NT2/D1 (cell line): ENCODE results near the gene AGAP1.

Experiments
- DNase-seq: peaks from one replicate; pipeline ENCODE4 v3.0.0-alpha.2; 2011; ENCODE audit warnings: low read depth, low spot score
- H3K27me3 ChIP-seq: 2 replicates; pipeline ENCODE4 v1.6.0; 2011; ENCODE audit warnings: mild to moderate bottlenecking; ENCODE audit not compliant: insufficient read length, insufficient read depth
- H3K36me3 ChIP-seq: 2 replicates; pipeline ENCODE4 v1.6.1; 2011; ENCODE audit warnings: mild to moderate bottlenecking, low read length, mixed read lengths; ENCODE audit not compliant: insufficient read depth, insufficient read length
- H3K4me1 ChIP-seq: 2 replicates; pipeline ENCODE4 v1.5.1; 2011; ENCODE audit not compliant: insufficient read depth, insufficient read length
- H3K4me3 ChIP-seq: 2 replicates; pipeline ENCODE4 v1.5.1; 2011; ENCODE audit warnings: low read depth; ENCODE audit not compliant: insufficient read length
- H3K9ac ChIP-seq: 2 replicates; pipeline ENCODE4 v1.6.0; 2011; ENCODE audit warnings: low read depth; ENCODE audit not compliant: insufficient read length
- H3K9me3 ChIP-seq: 2 replicates; pipeline ENCODE4 v1.5.1; 2011; ENCODE audit warnings: mild to moderate bottlenecking, low read length; ENCODE audit not compliant: insufficient read depth
- SUZ12 ChIP-seq: IDR thresholded peaks from 2 replicates; pipeline ENCODE4 v1.6.1; 2011; ENCODE audit not compliant: insufficient read length, insufficient read depth; ENCODE audit errors: extremely low read depth
- YY1 ChIP-seq: IDR thresholded peaks from 2 replicates; pipeline ENCODE4 v1.6.1; 2011; ENCODE audit not compliant: insufficient read length, insufficient read depth
- ZNF274 ChIP-seq: IDR thresholded peaks from 2 replicates; pipeline ENCODE4 v1.6.1; 2011; ENCODE audit warnings: mild to moderate bottlenecking, low read depth, low read length

AGAP1 gene

GRCh38 chr2:235669269-235669831 lies 175.5 kb downstream of the AGAP1 start:
- Histone ChIP-seq H3K36me3 (no peaks in the 10 kb centered on the region), H3K9ac (peak overlapping the region; percentile 76), H3K4me3 (peak overlapping the region; percentile 50), H3K27me3 (peaks cover 31% of the 10 kb centered on the region), H3K9me3 (no peaks in the 10 kb centered on the region), H3K4me1 (peaks cover 14% of the 10 kb centered on the region)
- peak; percentile 87 for DNase-seq
- TF ChIP-seq YY1 = no peak
- no peak for TF ChIP-seq SUZ12
- TF ChIP-seq ZNF274 = no peak

- no peak for TF ChIP-seq YY1
- no peak for TF ChIP-seq ZNF274
- TF ChIP-seq SUZ12 = no peak
- peaks cover 14% of the 10 kb centered on the region for H3K4me1 ChIP-seq
- H3K9ac ChIP-seq = peak overlapping the region; percentile 76
- peaks cover 31% of the 10 kb centered on the region for H3K27me3 ChIP-seq
- peak; percentile 52 for DNase-seq
- H3K36me3 ChIP-seq = no peaks in the 10 kb centered on the region
- no peaks in the 10 kb centered on the region for H3K9me3 ChIP-seq
- H3K4me3 ChIP-seq = peak overlapping the region; percentile 50
Measured at GRCh38 chr2:235669983-235670962, 176.4 kb downstream of the AGAP1 start.

DNA sequence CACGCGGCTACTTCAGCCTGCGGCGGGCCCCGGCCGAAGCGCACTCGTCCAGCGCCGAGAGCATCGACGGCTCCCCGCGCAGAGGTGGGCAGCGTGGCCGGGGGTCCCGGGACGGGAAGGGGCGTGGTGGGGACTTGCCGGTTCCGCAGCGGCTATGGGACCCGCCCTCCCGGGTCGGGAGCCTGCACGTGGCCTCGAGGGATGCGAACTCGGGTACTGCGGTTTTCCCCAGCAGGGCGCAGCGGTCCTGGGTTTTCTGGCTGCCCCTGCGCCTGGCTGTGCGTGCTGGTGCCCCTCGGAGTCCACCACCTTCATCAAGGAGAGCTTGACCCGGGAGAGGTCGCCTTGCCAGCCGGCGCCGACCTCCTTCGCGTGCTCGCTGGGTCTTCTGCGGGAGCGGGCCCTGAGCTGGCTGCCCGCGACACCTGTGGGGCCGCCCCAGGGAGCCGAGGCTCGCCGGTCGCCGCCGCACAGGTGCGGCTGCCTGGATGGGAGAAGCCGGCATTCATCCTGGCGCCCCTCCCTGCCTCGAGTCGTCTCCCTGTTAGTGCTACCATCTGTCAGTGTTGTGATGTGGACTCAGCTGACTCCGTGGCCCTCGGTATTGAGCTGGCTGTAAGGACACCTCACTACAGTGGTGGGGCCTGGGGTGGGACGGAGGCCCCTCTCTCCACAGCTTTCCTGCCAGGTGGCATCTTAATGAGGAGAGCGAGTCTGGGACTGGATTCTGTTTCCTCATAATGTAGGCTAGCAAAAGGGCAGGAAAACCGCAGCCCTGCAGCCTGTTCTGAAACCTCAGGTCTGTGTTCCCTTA lies 177.3 kb downstream of the AGAP1 start:
- Histone ChIP-seq H3K27me3 (peaks cover 31% of the 10 kb centered on the region), H3K9me3 (no peaks in the 10 kb centered on the region), H3K36me3 (no peaks in the 10 kb centered on the region), H3K4me1 (peaks cover 7% of the 10 kb centered on the region), H3K4me3 (peak overlapping the region; percentile 50), H3K9ac (peak overlapping the region; percentile 76)
- DNase-seq = no peak
- TF ChIP-seq ZNF274 (no peak), SUZ12 (no peak), YY1 (no peak)

- Histone ChIP-seq H3K4me1 (peaks cover 5% of the 10 kb centered on the region), H3K9ac (no peak overlapping the region), H3K27me3 (peaks cover 31% of the 10 kb centered on the region), H3K36me3 (no peaks in the 10 kb centered on the region), H3K9me3 (no peaks in the 10 kb centered on the region), H3K4me3 (no peak overlapping the region)
- DNase-seq = no peak
- no peak for TF ChIP-seq YY1
- TF ChIP-seq SUZ12 = no peak
- no peak for TF ChIP-seq ZNF274
Measured at GRCh38 chr2:235672720-235673119, 178.9 kb downstream of the AGAP1 start.

GRCh38 chr2:235674146-235674545 lies 180.3 kb downstream of the AGAP1 start:
- Histone ChIP-seq H3K4me3 (no peak overlapping the region), H3K9ac (no peak overlapping the region), H3K27me3 (peaks cover 31% of the 10 kb centered on the region), H3K4me1 (peaks cover 5% of the 10 kb centered on the region), H3K36me3 (no peaks in the 10 kb centered on the region), H3K9me3 (no peaks in the 10 kb centered on the region)
- no peak for TF ChIP-seq YY1
- no peak for TF ChIP-seq ZNF274
- TF ChIP-seq SUZ12 = no peak
- DNase-seq = no peak

DNA sequence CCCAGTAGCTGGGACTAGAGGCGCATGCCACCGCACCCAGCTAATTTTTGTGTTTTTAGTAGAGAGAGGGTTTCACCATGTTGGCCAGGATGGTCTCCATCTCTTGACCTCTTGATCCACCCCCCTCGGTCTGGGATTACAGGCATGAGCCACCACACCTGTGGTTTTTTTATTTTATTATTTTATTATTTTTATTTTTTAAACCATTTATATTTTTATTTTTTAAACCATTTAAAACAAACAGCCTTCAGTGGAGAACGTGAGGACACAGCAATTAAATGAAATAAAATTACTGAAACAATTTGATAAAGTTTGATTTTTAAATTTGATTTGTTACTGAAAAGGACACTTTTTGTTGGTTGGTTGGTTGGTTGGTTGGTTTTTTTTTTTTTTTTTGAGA lies 181.0 kb downstream of the AGAP1 start:
- Histone ChIP-seq H3K9ac (no peak overlapping the region), H3K4me3 (no peak overlapping the region), H3K4me1 (peaks cover 5% of the 10 kb centered on the region), H3K36me3 (no peaks in the 10 kb centered on the region), H3K27me3 (peaks cover 31% of the 10 kb centered on the region), H3K9me3 (no peaks in the 10 kb centered on the region)
- no peak for DNase-seq
- no peak for TF ChIP-seq YY1
- no peak for TF ChIP-seq ZNF274
- no peak for TF ChIP-seq SUZ12
